ENCODE measurements around the gene STXBP4. TPM values are rescaled to one million over a fixed set of nuclear protein-coding genes. Genes with fewer than 3 reads are reported as not detected.

STXBP4 gene
- total and polyA plus RNA-seq, 2 experiments from 2014 or later, result 25.0 to 52.1 TPM

DNA sequence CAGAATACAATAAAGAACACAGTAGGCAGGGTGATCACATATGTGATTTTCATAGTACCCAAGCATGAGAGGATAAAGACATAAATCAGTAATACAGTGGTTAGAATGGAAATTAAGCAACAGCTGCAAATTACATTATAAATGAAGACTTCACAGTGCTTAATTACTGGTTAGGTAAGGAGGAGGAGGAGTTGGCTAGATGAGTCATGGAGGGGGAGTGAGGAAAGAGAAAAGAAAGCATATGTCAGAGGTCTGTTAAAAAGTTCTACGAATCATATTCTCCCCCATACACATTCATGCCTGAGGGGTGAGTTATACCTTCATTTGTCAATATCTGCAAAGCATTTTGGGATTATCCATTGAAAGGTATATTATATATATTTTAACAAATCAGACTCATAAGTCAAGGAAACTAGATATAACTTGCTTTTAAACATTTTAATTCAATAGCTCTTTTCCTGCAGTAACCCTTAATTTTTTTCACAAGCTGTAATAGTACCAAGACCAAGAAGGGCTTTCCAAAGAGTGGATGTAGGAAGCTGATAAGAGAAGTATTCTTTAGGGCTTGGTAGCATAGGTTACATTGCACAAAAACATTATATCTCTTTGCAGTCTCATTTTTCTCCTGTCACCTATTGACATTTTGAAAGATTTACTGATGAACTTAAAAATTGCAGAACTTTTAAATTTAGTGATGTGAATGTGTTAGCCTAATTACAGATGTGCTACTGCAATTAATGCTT lies 99.3 kb downstream of the STXBP4 start (continued):
- no peak for TF ChIP-seq EZH2phosphoT487 (IDR thresholded peaks at IDR 0.05; ENCODE audit: unreplicated experiment)
- TF ChIP-seq NANOG (IDR thresholded peaks at IDR 0.05; ENCODE audit: borderline replicate concordance), result no peak
- TF ChIP-seq, protein P1, sequence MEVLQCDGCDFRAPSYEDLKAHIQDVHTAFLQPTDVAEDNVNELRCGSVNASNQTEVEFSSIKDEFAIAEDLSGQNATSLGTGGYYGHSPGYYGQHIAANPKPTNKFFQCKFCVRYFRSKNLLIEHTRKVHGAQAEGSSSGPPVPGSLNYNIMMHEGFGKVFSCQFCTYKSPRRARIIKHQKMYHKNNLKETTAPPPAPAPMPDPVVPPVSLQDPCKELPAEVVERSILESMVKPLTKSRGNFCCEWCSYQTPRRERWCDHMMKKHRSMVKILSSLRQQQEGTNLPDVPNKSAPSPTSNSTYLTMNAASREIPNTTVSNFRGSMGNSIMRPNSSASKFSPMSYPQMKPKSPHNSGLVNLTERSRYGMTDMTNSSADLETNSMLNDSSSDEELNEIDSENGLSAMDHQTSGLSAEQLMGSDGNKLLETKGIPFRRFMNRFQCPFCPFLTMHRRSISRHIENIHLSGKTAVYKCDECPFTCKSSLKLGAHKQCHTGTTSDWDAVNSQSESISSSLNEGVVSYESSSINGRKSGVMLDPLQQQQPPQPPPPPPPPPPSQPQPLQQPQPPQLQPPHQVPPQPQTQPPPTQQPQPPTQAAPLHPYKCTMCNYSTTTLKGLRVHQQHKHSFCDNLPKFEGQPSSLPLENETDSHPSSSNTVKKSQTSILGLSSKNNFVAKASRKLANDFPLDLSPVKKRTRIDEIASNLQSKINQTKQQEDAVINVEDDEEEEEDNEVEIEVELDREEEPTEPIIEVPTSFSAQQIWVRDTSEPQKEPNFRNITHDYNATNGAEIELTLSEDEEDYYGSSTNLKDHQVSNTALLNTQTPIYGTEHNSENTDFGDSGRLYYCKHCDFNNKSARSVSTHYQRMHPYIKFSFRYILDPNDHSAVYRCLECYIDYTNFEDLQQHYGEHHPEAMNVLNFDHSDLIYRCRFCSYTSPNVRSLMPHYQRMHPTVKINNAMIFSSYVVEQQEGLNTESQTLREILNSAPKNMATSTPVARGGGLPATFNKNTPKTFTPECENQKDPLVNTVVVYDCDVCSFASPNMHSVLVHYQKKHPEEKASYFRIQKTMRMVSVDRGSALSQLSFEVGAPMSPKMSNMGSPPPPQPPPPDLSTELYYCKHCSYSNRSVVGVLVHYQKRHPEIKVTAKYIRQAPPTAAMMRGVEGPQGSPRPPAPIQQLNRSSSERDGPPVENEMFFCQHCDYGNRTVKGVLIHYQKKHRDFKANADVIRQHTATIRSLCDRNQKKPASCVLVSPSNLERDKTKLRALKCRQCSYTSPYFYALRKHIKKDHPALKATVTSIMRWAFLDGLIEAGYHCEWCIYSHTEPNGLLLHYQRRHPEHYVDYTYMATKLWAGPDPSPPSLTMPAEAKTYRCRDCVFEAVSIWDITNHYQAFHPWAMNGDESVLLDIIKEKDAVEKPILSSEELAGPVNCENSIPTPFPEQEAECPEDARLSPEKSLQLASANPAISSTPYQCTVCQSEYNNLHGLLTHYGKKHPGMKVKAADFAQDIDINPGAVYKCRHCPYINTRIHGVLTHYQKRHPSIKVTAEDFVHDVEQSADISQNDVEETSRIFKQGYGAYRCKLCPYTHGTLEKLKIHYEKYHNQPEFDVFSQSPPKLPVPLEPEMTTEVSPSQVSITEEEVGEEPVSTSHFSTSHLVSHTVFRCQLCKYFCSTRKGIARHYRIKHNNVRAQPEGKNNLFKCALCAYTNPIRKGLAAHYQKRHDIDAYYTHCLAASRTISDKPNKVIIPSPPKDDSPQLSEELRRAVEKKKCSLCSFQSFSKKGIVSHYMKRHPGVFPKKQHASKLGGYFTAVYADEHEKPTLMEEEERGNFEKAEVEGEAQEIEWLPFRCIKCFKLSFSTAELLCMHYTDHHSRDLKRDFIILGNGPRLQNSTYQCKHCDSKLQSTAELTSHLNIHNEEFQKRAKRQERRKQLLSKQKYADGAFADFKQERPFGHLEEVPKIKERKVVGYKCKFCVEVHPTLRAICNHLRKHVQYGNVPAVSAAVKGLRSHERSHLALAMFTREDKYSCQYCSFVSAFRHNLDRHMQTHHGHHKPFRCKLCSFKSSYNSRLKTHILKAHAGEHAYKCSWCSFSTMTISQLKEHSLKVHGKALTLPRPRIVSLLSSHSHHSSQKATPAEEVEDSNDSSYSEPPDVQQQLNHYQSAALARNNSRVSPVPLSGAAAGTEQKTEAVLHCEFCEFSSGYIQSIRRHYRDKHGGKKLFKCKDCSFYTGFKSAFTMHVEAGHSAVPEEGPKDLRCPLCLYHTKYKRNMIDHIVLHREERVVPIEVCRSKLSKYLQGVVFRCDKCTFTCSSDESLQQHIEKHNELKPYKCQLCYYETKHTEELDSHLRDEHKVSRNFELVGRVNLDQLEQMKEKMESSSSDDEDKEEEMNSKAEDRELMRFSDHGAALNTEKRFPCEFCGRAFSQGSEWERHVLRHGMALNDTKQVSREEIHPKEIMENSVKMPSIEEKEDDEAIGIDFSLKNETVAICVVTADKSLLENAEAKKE (CRISPR knock-in tag; IDR thresholded peaks at IDR 0.05), result no peak
- TF ChIP-seq JUNB (IDR thresholded peaks at IDR 0.05; ENCODE audit: unreplicated experiment), result no peak

GRCh38 chr17:55068862-55069811 lies 100.6 kb downstream of the STXBP4 start:
- no peaks in the 10 kb centered on the region for H4K20me1 ChIP-seq (replicated peaks; ENCODE audit: insufficient read depth)
- Mint-ChIP-seq H3K36me3 (ENCODE audit: low read depth) (no peaks in the 10 kb centered on the region), H3K27me3 (ENCODE audit: insufficient read depth, low read depth, poor library complexity) (no peaks in the 10 kb centered on the region), H3K27ac (no peak overlapping the region), H3K4me3 (no peak overlapping the region), H3K9me3 (no peaks in the 10 kb centered on the region), H3K4me1 (peaks cover 11% of the 10 kb centered on the region)
- H3K4me2 ChIP-seq, result no peak overlapping the region
- H3K27me3 ChIP-seq (ENCODE audit: insufficient read depth), result no peaks in the 10 kb centered on the region
- DNase-seq (ENCODE audit: low spot score) (no peak), ATAC-seq (no peak)
- no peaks in the 10 kb centered on the region for H3F3A ChIP-seq (replicated peaks; ENCODE audit: low read depth)
- H3K79me2 ChIP-seq (replicated peaks; ENCODE audit: insufficient read depth), result no peaks in the 10 kb centered on the region
- no peak overlapping the region for H2AFZ ChIP-seq
- no peak overlapping the region for H3K27ac ChIP-seq (ENCODE audit: low read depth)
- H3K4me3 ChIP-seq, result no peak overlapping the region
- no peaks in the 10 kb centered on the region; the same call in 1 of the 2 replicates for H3K4me1 ChIP-seq (ENCODE audit: insufficient read depth)
- no peaks in the 10 kb centered on the region for H3K9me2 ChIP-seq (ENCODE audit: insufficient read depth)
- H3K36me3 ChIP-seq (ENCODE audit: insufficient read depth), result no peaks in the 10 kb centered on the region
- TF ChIP-seq EZH2 (IDR thresholded peaks at IDR 0.05; ENCODE audit: low read depth, unreplicated experiment), result no peak
- TF ChIP-seq, protein P2, sequence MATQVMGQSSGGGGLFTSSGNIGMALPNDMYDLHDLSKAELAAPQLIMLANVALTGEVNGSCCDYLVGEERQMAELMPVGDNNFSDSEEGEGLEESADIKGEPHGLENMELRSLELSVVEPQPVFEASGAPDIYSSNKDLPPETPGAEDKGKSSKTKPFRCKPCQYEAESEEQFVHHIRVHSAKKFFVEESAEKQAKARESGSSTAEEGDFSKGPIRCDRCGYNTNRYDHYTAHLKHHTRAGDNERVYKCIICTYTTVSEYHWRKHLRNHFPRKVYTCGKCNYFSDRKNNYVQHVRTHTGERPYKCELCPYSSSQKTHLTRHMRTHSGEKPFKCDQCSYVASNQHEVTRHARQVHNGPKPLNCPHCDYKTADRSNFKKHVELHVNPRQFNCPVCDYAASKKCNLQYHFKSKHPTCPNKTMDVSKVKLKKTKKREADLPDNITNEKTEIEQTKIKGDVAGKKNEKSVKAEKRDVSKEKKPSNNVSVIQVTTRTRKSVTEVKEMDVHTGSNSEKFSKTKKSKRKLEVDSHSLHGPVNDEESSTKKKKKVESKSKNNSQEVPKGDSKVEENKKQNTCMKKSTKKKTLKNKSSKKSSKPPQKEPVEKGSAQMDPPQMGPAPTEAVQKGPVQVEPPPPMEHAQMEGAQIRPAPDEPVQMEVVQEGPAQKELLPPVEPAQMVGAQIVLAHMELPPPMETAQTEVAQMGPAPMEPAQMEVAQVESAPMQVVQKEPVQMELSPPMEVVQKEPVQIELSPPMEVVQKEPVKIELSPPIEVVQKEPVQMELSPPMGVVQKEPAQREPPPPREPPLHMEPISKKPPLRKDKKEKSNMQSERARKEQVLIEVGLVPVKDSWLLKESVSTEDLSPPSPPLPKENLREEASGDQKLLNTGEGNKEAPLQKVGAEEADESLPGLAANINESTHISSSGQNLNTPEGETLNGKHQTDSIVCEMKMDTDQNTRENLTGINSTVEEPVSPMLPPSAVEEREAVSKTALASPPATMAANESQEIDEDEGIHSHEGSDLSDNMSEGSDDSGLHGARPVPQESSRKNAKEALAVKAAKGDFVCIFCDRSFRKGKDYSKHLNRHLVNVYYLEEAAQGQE (IDR thresholded peaks at IDR 0.05; ENCODE audit: unreplicated experiment), result no peak
- no peak for TF ChIP-seq EZH2phosphoT487 (IDR thresholded peaks at IDR 0.05; ENCODE audit: unreplicated experiment)
- TF ChIP-seq CREB1 (CRISPR knock-in tag; IDR thresholded peaks at IDR 0.05; ENCODE audit: low read depth), result no peak
